Endothelial cell of umbilical vein (primary cell): ENCODE results near the gene HCFC1. TPM values are rescaled to one million over a fixed set of nuclear protein-coding genes. Genes with fewer than 3 reads are reported as not detected.
A peak's percentile ranks its signal among the peaks of the same experiment; 100 is the strongest.

Experiments used
- BruUV-seq: library from RNA; stranded (reverse); fragments of 400-500 nt; replicated peaks from 2 replicates; lab custom pipeline; 2021; lab: Mats Ljungman, UMichigan
- CTCF ChIA-PET: fragments of 300-600, 350-600 bp; sonication (Branson Sonifier 250); formaldehyde crosslinking; loops from one replicate; lab custom pipeline; 2021; ENCODE audit warnings: antibody characterized with exemption, inconsistent platforms; lab: Charles Lee
- POLR2A ChIA-PET: fragments of 300-600, 350-600 bp; sonication (Branson Sonifier 250); formaldehyde crosslinking; loops from one replicate; lab custom pipeline; 2021; ENCODE audit warnings: antibody characterized with exemption, inconsistent platforms; lab: Charles Lee
- DNase-seq: peaks from one replicate; pipeline ENCODE4 v3.0.0-alpha.2; 2011; ENCODE audit warnings: low read depth, low spot score
- FAIRE-seq: peaks from 2 replicates; lab custom pipeline; 2011; peaks lifted over from hg19 to GRCh38; lab: Jason Lieb, UNC
- H2AFZ ChIP-seq: 2 replicates; pipeline ENCODE4 v1.6.0; 2012; ENCODE audit warnings: low read depth, low read length, control low read depth, inconsistent platforms
- H3K27ac ChIP-seq: 2 replicates; pipeline ENCODE4 v1.5.1; 2011; ENCODE audit warnings: low read depth, mild to moderate bottlenecking, control low read depth, low read length, moderate library complexity; ENCODE audit not compliant: insufficient read depth
- H3K27me3 ChIP-seq, 2 experiments: 2 replicates each; pipeline versions ENCODE4 v1.6.0 to v1.6.1; 2011; ENCODE audit warnings: low read length in 2 of 2, mixed read lengths in 1 of 2; ENCODE audit not compliant: control insufficient read depth in 2 of 2, insufficient read depth in 2 of 2
- H3K36me3 ChIP-seq, 2 experiments: 2 replicates in 1 of 2; 3 replicates in 1 of 2; pipeline ENCODE4 v1.5.1; 2011; ENCODE audit warnings: low read length in 2 of 2, mild to moderate bottlenecking in 1 of 2, moderate library complexity in 1 of 2; ENCODE audit not compliant: control insufficient read depth in 2 of 2, insufficient read depth in 2 of 2; ENCODE audit errors: extremely low read depth in 1 of 2
- H3K4me1 ChIP-seq: 3 replicates; pipeline ENCODE4 v1.5.1; 2011; ENCODE audit warnings: mild to moderate bottlenecking, low read length; ENCODE audit not compliant: control insufficient read depth, insufficient read depth; ENCODE audit errors: extremely low read depth
- H3K4me2 ChIP-seq: 2 replicates; pipeline ENCODE4 v1.6.1; 2011; ENCODE audit warnings: low read length, control low read depth, mixed read lengths; ENCODE audit not compliant: insufficient read depth
- H3K4me3 ChIP-seq, 3 experiments: fragments of 200-600 bp in 1 of 3; sonication (generic), shearing (Covaris generic) in 1 of 3; replicated peaks in 1 of 3; 2 replicates each; pipeline ENCODE4 v1.5.1; 2011 to 2016; ENCODE audit warnings: control low read depth in 3 of 3, low read length in 3 of 3, mild to moderate bottlenecking in 2 of 3, inconsistent platforms in 1 of 3, low read depth in 1 of 3, moderate library complexity in 1 of 3; ENCODE audit not compliant: insufficient read depth in 1 of 3
- H3K79me2 ChIP-seq: 2 replicates; pipeline ENCODE4 v1.6.0; 2012; ENCODE audit warnings: low read length, inconsistent platforms; ENCODE audit not compliant: control insufficient read depth, insufficient read depth
- H3K9ac ChIP-seq: replicated peaks from 2 replicates; pipeline ENCODE3; 2011; ENCODE audit warnings: low read length, control low read depth; ENCODE audit not compliant: insufficient read depth; ENCODE audit errors: extremely low read depth
- H3K9me1 ChIP-seq: replicated peaks from 3 replicates; pipeline ENCODE4 v1.6.0; 2011; ENCODE audit warnings: mild to moderate bottlenecking, low read length; ENCODE audit not compliant: control insufficient read depth, insufficient read depth; ENCODE audit errors: extremely low read depth
- H3K9me3 ChIP-seq: replicated peaks from 2 replicates; pipeline ENCODE4 v1.5.1; 2012; ENCODE audit warnings: low read length, inconsistent platforms; ENCODE audit not compliant: control insufficient read depth, insufficient read depth
- H4K20me1 ChIP-seq: replicated peaks from 2 replicates; pipeline ENCODE3; 2011; ENCODE audit warnings: mild to moderate bottlenecking, low read length; ENCODE audit not compliant: control insufficient read depth, insufficient read depth; ENCODE audit errors: extremely low read depth
- FOS ChIP-seq: IDR thresholded peaks from 2 replicates; pipeline ENCODE4 v1.6.1; 2011; ENCODE audit warnings: mild to moderate bottlenecking, low read length, moderate library complexity, borderline replicate concordance; ENCODE audit not compliant: insufficient read depth
- JUN ChIP-seq: IDR thresholded peaks from 2 replicates; pipeline ENCODE4 v1.6.1; 2011; ENCODE audit warnings: borderline replicate concordance, low read depth; ENCODE audit not compliant: insufficient read length, insufficient read depth
- POLR2A ChIP-seq: IDR thresholded peaks from 2 replicates; pipeline ENCODE4 v1.6.1; 2012; ENCODE audit warnings: low read depth, mild to moderate bottlenecking, control low read depth, low read length
- POLR2AphosphoS5 ChIP-seq: IDR thresholded peaks from 2 replicates; pipeline ENCODE4 v1.6.1; 2012; ENCODE audit warnings: low read depth, mild to moderate bottlenecking, control low read depth, low read length, moderate library complexity; ENCODE audit not compliant: insufficient read depth
- dilution Hi-C: fragments of 300-500 bp; cut with MboI; formaldehyde crosslinking; loops from one replicate; pipeline ENCODE4 v1.15.0; 2019; ENCODE audit warnings: low sequenced_read_pairs; ENCODE audit not compliant: extremely low pct_ligation_motif_present
- intact Hi-C: fragments of 100-400 bp; cut with micrococcal nuclease; formaldehyde crosslinking; loops from one replicate; pipeline ENCODE4 v1.10.0; 2022
- polyA plus RNA-seq, 4 experiments: library from polyadenylated mRNA; depleted of rRNA in 3 of 4; stranded (reverse) in 3 of 4; unstranded in 1 of 4; fragments of >200 nt; gene quantifications; 2 replicates each; pipeline versions ENCODE4 v1.2.1 to v1.2.3, GENCODE V29; 2011 to 2012; ENCODE audit warnings: missing spikeins in 1 of 4
- total RNA-seq: library from RNA; stranded (reverse); gene quantifications from 2 replicates; pipeline ENCODE4 v1.2.3, GENCODE V29; 2021
- TF ChIP-seq, protein P1 (sequence below), 2 donors: IDR thresholded peaks; 1 replicate in 1 of 2; 2 replicates in 1 of 2; pipeline ENCODE4 v1.5.1; 2011; ENCODE audit warnings: low read length in 2 of 2, mild to moderate bottlenecking in 2 of 2, moderate library complexity in 2 of 2, control low read depth in 1 of 2, inconsistent platforms in 1 of 2, low read depth in 1 of 2; ENCODE audit not compliant: insufficient read depth in 1 of 2; ENCODE audit errors: extremely low read depth in 1 of 2
- TF ChIP-seq, protein P2 (sequence below): IDR thresholded peaks from 2 replicates; pipeline ENCODE4 v1.6.1; 2011; ENCODE audit not compliant: insufficient read depth, insufficient read length

The HCFC1 gene
- total and polyA plus RNA-seq, 2 donors (not counting 3 experiments of a cell fraction or from before 2014, with no cell fraction given): 15.9 to 85.9 TPM

- CTCF ChIA-PET: interaction anchor here (3.4 to 3.5 kb wide), 2 partner anchors 12 to 13 kb away, joined by 29 to 30 read pairs; no protein-coding TSS in a partner anchor
- peaks cover 0 to 12% of the 10 kb centered on the region in 2 experiments for H3K36me3 ChIP-seq
- H3K27me3 ChIP-seq: no peaks in the 10 kb centered on the region
- intact Hi-C loops: no loop called here
- no peaks in the 10 kb centered on the region for H3K4me1 ChIP-seq
- H3K27ac ChIP-seq: no peak overlapping the region
- dilution Hi-C loops: no loop called here
- H3K9me3 ChIP-seq: no peaks in the 10 kb centered on the region
- H2AFZ ChIP-seq: no peak overlapping the region
- BruUV-seq: no TSS peak
- no peak overlapping the region for H3K4me2 ChIP-seq
- FAIRE-seq: no peak
- H3K9me1 ChIP-seq: no peaks in the 10 kb centered on the region
- no peak for DNase-seq
- POLR2A ChIA-PET: interaction anchor here (0.9 to 1.0 kb wide), 2 partner anchors 9 to 12 kb away, joined by 3 to 6 read pairs; partner anchors contain the start of gene RENBP
- peaks cover 28% of the 10 kb centered on the region for H3K79me2 ChIP-seq
- no peak overlapping the region for H3K9ac ChIP-seq
- H3K4me3 ChIP-seq: peak overlapping the region in 1 of 3 experiments; percentile 34
- no peaks in the 10 kb centered on the region for H4K20me1 ChIP-seq
- no peak for TF ChIP-seq POLR2AphosphoS5
- TF ChIP-seq, protein P1, sequence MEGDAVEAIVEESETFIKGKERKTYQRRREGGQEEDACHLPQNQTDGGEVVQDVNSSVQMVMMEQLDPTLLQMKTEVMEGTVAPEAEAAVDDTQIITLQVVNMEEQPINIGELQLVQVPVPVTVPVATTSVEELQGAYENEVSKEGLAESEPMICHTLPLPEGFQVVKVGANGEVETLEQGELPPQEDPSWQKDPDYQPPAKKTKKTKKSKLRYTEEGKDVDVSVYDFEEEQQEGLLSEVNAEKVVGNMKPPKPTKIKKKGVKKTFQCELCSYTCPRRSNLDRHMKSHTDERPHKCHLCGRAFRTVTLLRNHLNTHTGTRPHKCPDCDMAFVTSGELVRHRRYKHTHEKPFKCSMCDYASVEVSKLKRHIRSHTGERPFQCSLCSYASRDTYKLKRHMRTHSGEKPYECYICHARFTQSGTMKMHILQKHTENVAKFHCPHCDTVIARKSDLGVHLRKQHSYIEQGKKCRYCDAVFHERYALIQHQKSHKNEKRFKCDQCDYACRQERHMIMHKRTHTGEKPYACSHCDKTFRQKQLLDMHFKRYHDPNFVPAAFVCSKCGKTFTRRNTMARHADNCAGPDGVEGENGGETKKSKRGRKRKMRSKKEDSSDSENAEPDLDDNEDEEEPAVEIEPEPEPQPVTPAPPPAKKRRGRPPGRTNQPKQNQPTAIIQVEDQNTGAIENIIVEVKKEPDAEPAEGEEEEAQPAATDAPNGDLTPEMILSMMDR (IDR thresholded peaks at IDR 0.05; ENCODE audit: extremely low read depth in 1 of 2, insufficient read depth in 1 of 2, low read depth in 1 of 2, low read length in 2 of 2): no peak
These were observed 36.2 kb downstream of the HCFC1 start for GRCh38 chrX:153935326-153935851.

DNA sequence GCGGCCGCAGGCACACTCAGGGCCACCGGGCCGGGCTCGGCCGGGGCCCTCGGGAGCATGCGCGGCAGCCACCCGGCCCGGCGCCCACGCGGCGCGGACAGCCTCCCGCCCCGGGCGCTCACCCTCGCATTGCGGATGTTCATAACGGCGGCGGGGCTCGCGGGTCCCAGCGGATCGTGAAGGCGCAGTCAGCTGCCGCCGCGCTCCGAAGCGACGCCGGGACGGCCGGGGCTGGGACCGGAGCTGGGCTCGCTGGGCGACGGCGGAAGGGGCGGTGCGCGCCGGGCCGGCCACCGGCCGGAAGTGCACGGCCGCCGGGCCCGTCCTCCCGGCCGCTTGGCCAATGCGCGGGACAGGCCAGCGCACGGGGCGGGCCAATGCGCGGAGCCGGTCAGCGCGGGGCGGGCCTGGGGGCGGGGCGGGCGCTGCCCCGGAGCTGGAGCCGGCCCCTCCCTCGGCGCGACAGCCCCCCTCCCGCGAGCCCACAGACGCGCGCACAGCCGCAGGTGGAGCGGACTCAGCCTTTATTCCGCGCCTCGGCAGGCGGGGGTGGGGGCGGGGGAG, 36.8 kb downstream of the HCFC1 start, which contains the start of gene NAA10:
Gene NAA10 (minus strand): TSS at position 276 of the 564 bp plus-strand sequence. CDS start 133 bp downstream, at position 143.
- BruUV-seq: no TSS peak
- ChIA-PET CTCF (interaction anchor here (3.4 to 3.5 kb wide), 2 partner anchors 11 to 13 kb away, joined by 29 to 30 read pairs; no protein-coding TSS in a partner anchor), POLR2A (interaction anchor here (0.9 to 1.0 kb wide), 2 partner anchors 10 to 12 kb away, joined by 3 to 6 read pairs; partner anchors contain the start of gene RENBP)
- dilution Hi-C loops: no loop called here
- peak within 1 kb of the TSS; percentile 62 for H3K9ac ChIP-seq
- H3K4me2 ChIP-seq: peak within 1 kb of the TSS; percentile 64
- peaks cover 3% of the 10 kb centered on the region for H3K4me1 ChIP-seq
- no peaks in the 10 kb centered on the region for H3K9me1 ChIP-seq
- H3K79me2 ChIP-seq: peaks cover 28% of the 10 kb centered on the region
- H3K27me3 ChIP-seq: no peaks in the 10 kb centered on the region
- no peaks in the 10 kb centered on the region for H4K20me1 ChIP-seq
- FAIRE-seq (peak; percentile 84), DNase-seq (peak; percentile 62)
- no peaks in the 10 kb centered on the region for H3K9me3 ChIP-seq
- H3K36me3 ChIP-seq: peaks cover 0 to 14% of the 10 kb centered on the region in 2 experiments
- intact Hi-C loops: no loop called here
- H3K4me3 ChIP-seq: peak within 1 kb of the TSS; percentile 33 to 57 (median 39)
- peak within 1 kb of the TSS; percentile 44 for H3K27ac ChIP-seq
- H2AFZ ChIP-seq: no peak within 1 kb of the TSS
- no peak for TF ChIP-seq FOS
- no peak for TF ChIP-seq POLR2A
- peak; percentile 80 for TF ChIP-seq POLR2AphosphoS5
- TF ChIP-seq, protein P2, sequence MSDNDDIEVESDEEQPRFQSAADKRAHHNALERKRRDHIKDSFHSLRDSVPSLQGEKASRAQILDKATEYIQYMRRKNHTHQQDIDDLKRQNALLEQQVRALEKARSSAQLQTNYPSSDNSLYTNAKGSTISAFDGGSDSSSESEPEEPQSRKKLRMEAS: no peak
- TF ChIP-seq JUN: no peak
